ENCODE results near the gene MYCBP2. TPM values are rescaled to one million over a fixed set of nuclear protein-coding genes. Genes with fewer than 3 reads are reported as not detected.

MYCBP2 gene
- total and polyA plus RNA-seq, 2 donors: 43.7 to 124 TPM

DNA sequence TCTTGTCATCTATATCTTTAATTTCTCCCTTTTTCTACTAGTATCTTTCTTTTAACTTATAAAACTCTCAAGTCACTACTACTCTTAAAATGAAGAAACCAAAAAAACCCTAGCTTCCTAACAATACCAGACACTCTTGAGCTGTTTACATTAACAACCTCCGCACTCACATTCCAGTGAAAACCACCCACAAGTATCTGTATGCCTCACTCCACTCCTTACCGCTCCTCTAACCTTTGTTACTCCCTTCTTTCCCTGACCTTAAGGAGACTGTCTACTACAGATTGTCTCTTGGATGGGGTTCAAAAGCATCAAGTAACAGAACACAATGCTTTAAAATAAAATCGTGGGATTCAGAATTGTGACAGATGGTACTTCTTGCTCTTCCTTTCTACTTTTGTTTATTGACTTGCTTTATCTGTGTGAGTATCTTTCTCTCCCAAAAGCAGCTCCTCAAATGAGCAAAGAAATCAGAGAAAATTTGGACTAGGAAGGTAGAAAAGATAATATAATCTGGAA is 189.9 kb downstream of the MYCBP2 start:
- Histone ChIP-seq H3K4me1 (ENCODE audit: insufficient read depth) (no peaks in the 10 kb centered on the region), H3K4me3 (ENCODE audit: low read depth, low read length) (no peak overlapping the region), H3K36me3 (ENCODE audit: insufficient read depth) (peaks cover 6% of the 10 kb centered on the region), H3K27ac (ENCODE audit: low read depth) (no peak overlapping the region)
- DNase-seq (ENCODE audit: extremely low spot score): no peak
- WGBS: 45% methylated on average over 3 of the region's 3 CpGs

DNA sequence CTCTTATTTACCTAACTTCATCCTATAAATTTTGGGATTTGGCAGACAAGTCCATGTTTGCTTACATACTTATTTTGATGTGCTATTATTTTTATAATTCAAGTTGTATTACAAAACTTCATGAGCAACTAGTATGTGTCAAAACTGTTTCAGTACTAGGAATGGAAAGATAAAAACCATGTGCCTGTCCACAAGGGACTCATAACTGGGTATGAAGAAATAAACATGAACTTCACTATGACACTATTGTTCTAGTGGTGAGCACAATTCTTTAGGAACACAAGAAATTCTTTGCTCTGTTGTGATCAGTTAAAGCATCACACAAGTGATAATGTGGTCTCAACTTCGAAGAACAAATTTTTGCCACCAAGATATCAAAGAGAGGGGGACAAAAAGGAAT is 202.5 kb downstream of the MYCBP2 start:
- 99% methylated on average over 1 of the region's 1 CpG for WGBS
- peaks cover 4% of the 10 kb centered on the region for H3K36me3 ChIP-seq (ENCODE audit: insufficient read depth)

DNA sequence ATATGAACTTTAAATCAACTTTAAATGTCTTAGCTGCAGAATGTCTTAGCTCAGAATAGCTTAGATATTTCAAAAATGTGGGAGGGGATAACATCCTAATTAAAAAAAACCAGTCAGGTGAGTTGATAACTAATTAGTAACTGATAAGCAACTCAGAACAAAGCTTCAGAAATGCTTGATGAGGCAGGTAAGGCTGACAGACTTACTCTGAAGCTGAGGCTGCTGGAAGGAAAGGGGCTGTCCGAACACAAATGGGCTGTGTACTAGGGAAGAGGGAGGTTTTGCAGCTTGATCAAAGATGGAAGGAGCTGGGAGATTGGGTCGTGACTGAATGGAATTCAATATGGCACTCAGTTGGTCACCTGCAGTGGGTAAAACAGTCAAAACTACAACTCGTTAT is 208.8 kb downstream of the MYCBP2 start:
- Histone ChIP-seq H3K4me1 (ENCODE audit: insufficient read depth) (no peaks in the 10 kb centered on the region), H3K36me3 (ENCODE audit: insufficient read depth) (peaks cover 2% of the 10 kb centered on the region), H3K27ac (ENCODE audit: low read depth) (no peak overlapping the region), H3K4me3 (ENCODE audit: low read depth, low read length) (no peak overlapping the region)
- 94% methylated on average over 3 of the region's 3 CpGs for WGBS
- no peak for DNase-seq (ENCODE audit: extremely low spot score)

More for the DNA sequence above, 202.5 kb downstream of the MYCBP2 start:
- Histone ChIP-seq H3K27ac (ENCODE audit: low read depth) (no peak overlapping the region), H3K4me1 (ENCODE audit: insufficient read depth) (no peaks in the 10 kb centered on the region), H3K4me3 (ENCODE audit: low read depth, low read length) (no peak overlapping the region)
- DNase-seq (ENCODE audit: extremely low spot score): no peak

DNA sequence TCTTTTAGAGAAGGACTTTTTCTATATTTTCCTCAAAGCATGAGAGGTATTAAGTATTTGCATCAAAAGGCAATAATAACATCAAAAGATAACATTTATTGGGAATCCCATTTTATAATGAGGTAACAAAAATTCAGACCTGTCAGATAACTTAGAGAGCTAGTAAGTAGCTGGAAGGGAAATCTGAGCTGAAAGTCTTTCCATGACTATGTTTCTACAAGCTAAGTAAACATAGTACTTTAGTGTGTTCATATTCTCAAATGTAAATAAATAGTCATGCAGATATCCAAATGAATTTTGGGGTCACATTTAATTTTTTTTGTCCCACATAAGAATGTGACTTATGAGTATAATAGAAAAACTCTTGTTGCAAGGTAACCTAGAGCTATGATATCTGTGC is 212.6 kb downstream of the MYCBP2 start:
- Histone ChIP-seq H3K36me3 (ENCODE audit: insufficient read depth) (no peaks in the 10 kb centered on the region), H3K27ac (ENCODE audit: low read depth) (no peak overlapping the region), H3K4me1 (ENCODE audit: insufficient read depth) (no peaks in the 10 kb centered on the region), H3K4me3 (ENCODE audit: low read depth, low read length) (no peak overlapping the region)
- DNase-seq (ENCODE audit: extremely low spot score): no peak

DNA sequence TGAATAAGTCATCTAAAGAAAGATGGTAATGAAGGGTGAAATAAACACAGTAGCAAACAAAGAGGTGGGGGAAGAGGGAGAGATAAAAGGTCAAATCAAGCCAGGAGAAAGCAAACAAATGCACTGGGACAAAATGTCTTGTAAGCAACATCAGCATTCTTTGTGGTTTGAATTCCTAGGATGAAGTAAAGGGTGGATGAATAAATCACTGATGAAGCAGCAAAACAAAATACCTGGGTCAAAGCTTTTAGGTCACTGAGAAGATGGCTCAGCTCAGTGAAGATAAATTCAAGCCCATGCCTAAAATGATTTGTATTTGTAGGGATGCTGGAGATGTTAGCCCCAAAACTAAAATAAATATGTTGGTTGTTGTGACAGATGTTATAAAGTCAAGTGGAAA is 213.4 kb downstream of the MYCBP2 start:
- Histone ChIP-seq H3K36me3 (ENCODE audit: insufficient read depth) (no peaks in the 10 kb centered on the region), H3K4me3 (ENCODE audit: low read depth, low read length) (no peak overlapping the region), H3K4me1 (ENCODE audit: insufficient read depth) (no peaks in the 10 kb centered on the region), H3K27ac (ENCODE audit: low read depth) (no peak overlapping the region)
- no peak for DNase-seq (ENCODE audit: extremely low spot score)

DNA sequence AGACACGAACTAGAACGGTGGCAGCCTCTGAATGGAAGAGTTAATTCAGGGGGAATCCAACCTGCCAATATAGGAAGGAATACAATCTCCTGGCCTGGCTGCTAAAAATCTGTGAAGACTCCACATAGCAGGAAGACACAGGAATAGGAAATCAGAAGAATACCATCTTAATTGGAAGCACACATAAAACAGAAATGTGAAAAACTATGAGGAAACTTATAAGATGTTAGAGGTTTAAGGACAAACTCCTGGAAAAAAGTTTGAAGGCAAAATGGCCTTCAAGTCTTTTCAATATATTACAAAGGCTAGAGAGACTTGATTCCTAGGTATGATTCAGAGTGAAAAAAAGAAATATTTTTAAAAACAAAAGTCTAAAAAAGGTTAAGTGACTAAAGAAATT is 221.8 kb downstream of the MYCBP2 start:
- Histone ChIP-seq H3K27ac (ENCODE audit: low read depth) (no peak overlapping the region), H3K4me1 (ENCODE audit: insufficient read depth) (no peaks in the 10 kb centered on the region), H3K36me3 (ENCODE audit: insufficient read depth) (no peaks in the 10 kb centered on the region), H3K4me3 (ENCODE audit: low read depth, low read length) (no peak overlapping the region)
- 95% methylated on average over 2 of the region's 2 CpGs for WGBS
- no peak for DNase-seq (ENCODE audit: extremely low spot score)

DNA sequence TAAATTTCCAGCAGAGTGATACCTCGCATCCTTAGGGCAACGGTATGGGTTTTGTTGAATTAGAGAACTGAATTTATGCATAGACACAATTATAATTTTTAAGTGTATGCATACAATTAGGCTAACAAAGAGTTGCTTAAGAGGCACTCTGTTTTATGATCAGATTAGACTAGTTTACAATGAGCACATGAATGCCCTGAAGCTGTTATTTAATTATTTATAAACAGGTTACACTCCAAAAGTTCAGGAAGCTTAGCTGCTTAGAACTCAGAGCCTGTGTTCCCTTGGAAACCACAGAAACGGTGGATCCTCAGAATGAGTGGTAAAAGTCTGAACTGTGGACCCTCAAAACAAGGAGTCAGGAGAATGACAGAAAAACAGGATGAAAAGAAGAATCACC is 227.5 kb downstream of the MYCBP2 start:
- no peak for DNase-seq (ENCODE audit: extremely low spot score)
- H3K36me3 ChIP-seq (ENCODE audit: insufficient read depth): peaks cover 2% of the 10 kb centered on the region

DNA sequence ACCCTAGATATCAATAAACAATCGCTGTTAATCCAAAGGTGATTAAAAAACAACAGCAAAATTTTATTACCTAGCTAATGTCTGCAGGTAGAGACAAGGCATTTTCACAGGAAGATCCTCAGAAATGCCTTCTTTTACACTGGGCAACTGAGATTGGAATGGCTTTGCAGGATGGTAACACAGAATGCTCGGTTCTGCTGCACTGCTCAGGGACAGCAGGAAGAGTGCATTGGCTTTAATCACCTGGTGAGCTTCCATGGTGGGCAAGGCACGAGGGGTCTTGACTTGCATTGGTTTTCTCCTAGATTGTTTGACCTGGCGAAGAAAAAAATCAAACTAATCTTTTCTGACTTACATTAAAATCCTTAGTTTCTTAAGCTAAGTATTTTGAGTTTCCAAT is 231.6 kb downstream of the MYCBP2 start:
- Histone ChIP-seq H3K4me3 (ENCODE audit: low read depth, low read length) (no peak overlapping the region), H3K27ac (ENCODE audit: low read depth) (no peak overlapping the region), H3K4me1 (ENCODE audit: insufficient read depth) (no peaks in the 10 kb centered on the region), H3K36me3 (ENCODE audit: insufficient read depth) (peaks cover 2% of the 10 kb centered on the region)
- 94% methylated on average over 4 of the region's 4 CpGs for WGBS
- no peak for DNase-seq (ENCODE audit: extremely low spot score)

More for the DNA sequence above, 227.5 kb downstream of the MYCBP2 start:
- WGBS: 86% methylated on average over 3 of the region's 3 CpGs
- Histone ChIP-seq H3K4me3 (ENCODE audit: low read depth, low read length) (no peak overlapping the region), H3K27ac (ENCODE audit: low read depth) (no peak overlapping the region), H3K4me1 (ENCODE audit: insufficient read depth) (no peaks in the 10 kb centered on the region)

DNA sequence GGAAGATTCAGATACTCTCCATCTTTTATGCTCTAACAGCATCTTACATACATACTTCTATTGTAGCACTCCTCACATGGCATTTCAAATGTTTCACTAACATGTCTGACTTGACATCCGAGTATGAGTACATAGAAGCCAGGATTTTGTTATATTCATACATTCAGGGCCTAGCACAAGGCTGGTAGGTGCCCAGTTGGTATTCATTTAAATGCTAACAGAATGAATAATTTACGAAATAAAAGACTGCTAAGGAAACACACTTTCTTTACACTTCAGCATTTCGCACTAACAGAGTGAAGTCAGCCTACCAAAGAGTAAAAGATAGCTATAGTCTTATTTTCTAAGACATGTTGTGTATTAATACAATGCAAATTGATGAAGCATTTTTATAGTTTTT is 232.1 kb downstream of the MYCBP2 start:
- 95% methylated on average over 3 of the region's 3 CpGs for WGBS
- Histone ChIP-seq H3K4me3 (ENCODE audit: low read depth, low read length) (no peak overlapping the region), H3K36me3 (ENCODE audit: insufficient read depth) (peaks cover 2% of the 10 kb centered on the region), H3K4me1 (ENCODE audit: insufficient read depth) (no peaks in the 10 kb centered on the region), H3K27ac (ENCODE audit: low read depth) (no peak overlapping the region)
- no peak for DNase-seq (ENCODE audit: extremely low spot score)

DNA sequence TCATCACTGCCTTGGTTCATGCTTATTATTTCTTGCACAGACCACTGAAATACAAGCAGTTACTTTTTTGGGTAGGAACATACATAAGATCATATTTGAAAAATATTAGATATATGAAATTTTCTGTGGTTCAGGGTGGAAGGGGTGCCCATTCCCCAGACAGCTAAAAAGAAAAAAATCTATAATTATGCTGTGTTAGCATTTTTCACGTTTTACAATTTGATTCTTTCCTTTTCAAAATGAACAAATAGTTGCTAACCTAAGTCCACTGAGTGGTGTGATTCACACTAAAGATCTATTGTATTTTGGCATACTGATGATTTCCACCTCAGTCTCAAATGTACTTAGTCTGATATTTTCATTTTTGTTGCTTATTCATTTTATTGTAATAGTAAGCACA is 233.2 kb downstream of the MYCBP2 start:
- peaks cover 2% of the 10 kb centered on the region for H3K36me3 ChIP-seq (ENCODE audit: insufficient read depth)
- H3K4me1 ChIP-seq (ENCODE audit: insufficient read depth): no peaks in the 10 kb centered on the region
- DNase-seq (ENCODE audit: extremely low spot score): no peak
- H3K27ac ChIP-seq (ENCODE audit: low read depth): no peak overlapping the region
- 66% methylated on average over 1 of the region's 1 CpG for WGBS
- no peak overlapping the region for H3K4me3 ChIP-seq (ENCODE audit: low read depth, low read length)

DNA sequence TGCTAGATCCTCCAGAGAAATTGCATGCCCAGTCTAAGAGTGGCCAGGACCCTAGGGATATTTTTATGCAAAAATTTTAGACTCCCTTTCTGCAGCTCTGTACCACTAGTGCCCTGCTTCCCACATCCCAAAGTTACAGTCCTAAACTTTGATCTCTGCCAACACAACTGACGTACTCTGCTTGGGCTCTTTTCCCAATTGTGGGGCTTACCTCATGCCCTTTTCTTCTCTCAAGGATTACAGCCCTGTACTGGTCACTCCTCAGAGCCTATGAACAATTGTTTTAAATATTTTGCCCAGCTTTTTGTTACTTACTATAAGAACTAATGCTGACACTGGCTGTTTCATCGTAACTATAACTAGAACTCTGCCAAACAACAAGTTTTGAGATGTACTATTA is 242.1 kb downstream of the MYCBP2 start:
- DNase-seq (ENCODE audit: extremely low spot score): no peak
- Histone ChIP-seq H3K4me3 (ENCODE audit: low read depth, low read length) (no peak overlapping the region), H3K36me3 (ENCODE audit: insufficient read depth) (no peaks in the 10 kb centered on the region), H3K27ac (ENCODE audit: low read depth) (no peak overlapping the region), H3K4me1 (ENCODE audit: insufficient read depth) (no peaks in the 10 kb centered on the region)
- WGBS: over 99% methylated on average over 2 of the region's 2 CpGs

DNA sequence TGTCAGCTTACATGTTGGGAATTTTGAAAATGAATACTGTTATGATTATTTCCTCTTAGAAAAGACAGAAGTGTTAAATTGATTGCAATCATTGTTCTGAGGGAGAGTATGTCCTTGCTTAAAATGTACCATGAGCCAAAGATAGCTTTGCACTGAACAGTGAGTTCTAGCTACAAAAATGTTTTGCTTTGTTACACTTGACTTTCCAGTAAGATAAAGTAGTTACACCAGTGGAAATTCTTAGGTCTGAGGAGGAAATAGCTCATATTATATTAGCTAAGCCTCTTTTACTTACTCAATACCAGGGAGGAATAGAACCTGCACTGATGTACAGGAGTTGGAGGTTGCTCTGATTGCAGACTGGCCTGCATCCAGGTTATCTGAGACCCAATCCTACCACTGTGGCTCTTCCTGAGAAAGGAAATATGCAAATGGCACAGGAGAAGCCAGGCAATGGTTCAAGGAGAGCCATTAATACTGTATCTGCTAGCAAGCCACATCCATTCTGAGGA is 246.9 kb downstream of the MYCBP2 start:
- H3K27ac ChIP-seq (ENCODE audit: low read depth): no peak overlapping the region

DNA sequence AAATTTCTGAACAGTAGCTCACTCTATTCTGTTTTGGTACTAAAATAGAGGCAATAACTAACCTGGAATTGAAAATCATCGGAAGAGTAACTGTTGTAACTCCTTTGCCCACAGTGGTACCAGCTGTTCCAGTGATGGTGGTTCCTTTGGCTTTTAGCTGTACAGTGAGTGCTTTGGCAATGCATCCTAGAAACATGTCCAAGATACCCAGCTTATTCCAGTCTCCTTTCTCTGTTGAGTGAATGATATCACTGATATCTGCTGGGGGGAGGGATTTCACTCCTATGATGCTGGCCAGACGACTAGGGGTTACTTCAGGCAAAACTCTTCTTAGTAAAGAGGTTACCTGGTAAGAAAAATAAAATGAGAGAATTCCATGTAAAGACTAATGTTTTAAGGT is 259.4 kb downstream of the MYCBP2 start:
- Histone ChIP-seq H3K4me1 (ENCODE audit: insufficient read depth) (no peaks in the 10 kb centered on the region), H3K36me3 (ENCODE audit: insufficient read depth) (peaks cover 2% of the 10 kb centered on the region), H3K27ac (ENCODE audit: low read depth) (no peak overlapping the region), H3K4me3 (ENCODE audit: low read depth, low read length) (no peak overlapping the region)
- WGBS: 87% methylated on average over 2 of the region's 2 CpGs
- DNase-seq (ENCODE audit: extremely low spot score): no peak

More for the DNA sequence above, 246.9 kb downstream of the MYCBP2 start:
- DNase-seq (ENCODE audit: extremely low spot score): no peak
- Histone ChIP-seq H3K4me3 (ENCODE audit: low read depth, low read length) (no peak overlapping the region), H3K4me1 (ENCODE audit: insufficient read depth) (no peaks in the 10 kb centered on the region), H3K36me3 (ENCODE audit: insufficient read depth) (peaks cover 2% of the 10 kb centered on the region)

DNA sequence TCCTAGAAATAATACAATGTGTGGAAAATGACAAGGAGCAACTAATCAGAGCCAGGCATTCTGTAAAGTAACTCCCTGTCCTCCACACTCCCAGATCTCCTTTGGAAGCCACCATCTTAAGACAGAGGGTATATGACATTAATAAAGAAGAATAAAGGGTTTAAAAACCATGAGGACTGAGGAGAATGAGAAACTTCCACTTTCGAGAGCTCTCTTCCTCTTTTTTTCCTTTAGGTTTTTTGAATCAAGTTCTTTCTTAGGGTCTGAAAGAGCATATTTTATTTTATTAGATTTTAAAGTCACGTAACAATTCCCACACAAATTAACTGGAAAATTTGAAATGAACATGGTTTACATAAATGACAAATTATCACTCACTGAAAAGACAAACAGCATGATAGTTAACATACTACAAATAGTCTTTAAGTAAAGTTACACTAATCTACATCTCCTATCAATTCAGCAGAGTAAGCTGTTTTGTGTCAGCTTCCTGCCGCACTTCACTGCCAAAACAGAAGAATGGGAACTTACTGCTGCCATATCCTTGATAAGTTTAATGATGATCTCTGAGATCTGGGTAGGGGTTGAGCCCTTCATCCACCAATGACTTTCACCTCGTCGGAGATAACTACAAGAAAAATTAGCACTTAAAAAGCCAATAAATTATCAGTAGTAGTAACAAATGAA is 261.3 kb downstream of the MYCBP2 start:
- Histone ChIP-seq H3K27ac (ENCODE audit: low read depth) (no peak overlapping the region), H3K4me1 (ENCODE audit: insufficient read depth) (no peaks in the 10 kb centered on the region), H3K36me3 (ENCODE audit: insufficient read depth) (peaks cover 2% of the 10 kb centered on the region), H3K4me3 (ENCODE audit: low read depth, low read length) (no peak overlapping the region)
- no peak for DNase-seq (ENCODE audit: extremely low spot score)
- WGBS: 60% methylated on average over 5 of the region's 5 CpGs
